Fibroblast of the aortic adventitia (primary cell): ENCODE results near the gene RNF151. TPM values are rescaled to one million over a fixed set of nuclear protein-coding genes. Genes with fewer than 3 reads are reported as not detected.
"Not testable (repeated sequence)": the region's sequence is repeated elsewhere in the genome, so short reads cannot be mapped to it uniquely, and the experiment has no call there.

ENCODE experiments used
- DNase-seq: peaks from one replicate; pipeline ENCODE4 v3.0.0-alpha.2; 2010; ENCODE audit warnings: low read depth
- H3K4me3 ChIP-seq: 2 replicates; pipeline ENCODE4 v1.5.1; 2011; ENCODE audit warnings: low read depth, mild to moderate bottlenecking, control low read depth, low read length, moderate library complexity
- total RNA-seq: library from RNA; depleted of rRNA; stranded (reverse); fragments of >200 nt; gene quantifications from 2 replicates; pipeline ENCODE4 v1.2.3, GENCODE V29; 2012; ENCODE audit warnings: low replicate concordance
- TF ChIP-seq, protein P1 (sequence below): IDR thresholded peaks from 2 replicates; pipeline ENCODE4 v1.5.1; 2011; ENCODE audit warnings: mild to moderate bottlenecking, low read length, control low read depth, inconsistent platforms; ENCODE audit not compliant: insufficient read depth

The RNF151 gene
- total RNA-seq, 1 donor = not detected

DNA sequence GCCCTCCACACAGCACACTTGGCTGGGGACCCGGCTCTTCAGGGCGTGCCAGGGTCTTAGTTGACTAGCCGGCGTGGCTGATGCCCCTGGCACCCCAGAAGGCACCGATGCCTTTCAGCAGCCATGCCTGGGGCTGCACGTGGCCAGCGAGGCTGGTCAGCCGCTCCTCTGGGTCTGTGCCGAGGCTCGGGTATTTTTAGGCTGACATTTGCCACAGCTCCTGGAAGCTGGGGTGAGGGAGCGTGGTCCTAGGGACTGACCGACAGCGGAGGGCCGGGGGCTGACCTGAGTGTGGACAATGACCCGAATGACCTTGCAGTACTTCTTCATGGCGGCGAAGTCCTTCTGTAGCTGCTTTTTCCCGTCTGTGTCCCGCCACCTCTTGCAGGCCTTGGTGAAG lies 16.1 kb upstream of the RNF151 start:
- TF ChIP-seq, protein P1, sequence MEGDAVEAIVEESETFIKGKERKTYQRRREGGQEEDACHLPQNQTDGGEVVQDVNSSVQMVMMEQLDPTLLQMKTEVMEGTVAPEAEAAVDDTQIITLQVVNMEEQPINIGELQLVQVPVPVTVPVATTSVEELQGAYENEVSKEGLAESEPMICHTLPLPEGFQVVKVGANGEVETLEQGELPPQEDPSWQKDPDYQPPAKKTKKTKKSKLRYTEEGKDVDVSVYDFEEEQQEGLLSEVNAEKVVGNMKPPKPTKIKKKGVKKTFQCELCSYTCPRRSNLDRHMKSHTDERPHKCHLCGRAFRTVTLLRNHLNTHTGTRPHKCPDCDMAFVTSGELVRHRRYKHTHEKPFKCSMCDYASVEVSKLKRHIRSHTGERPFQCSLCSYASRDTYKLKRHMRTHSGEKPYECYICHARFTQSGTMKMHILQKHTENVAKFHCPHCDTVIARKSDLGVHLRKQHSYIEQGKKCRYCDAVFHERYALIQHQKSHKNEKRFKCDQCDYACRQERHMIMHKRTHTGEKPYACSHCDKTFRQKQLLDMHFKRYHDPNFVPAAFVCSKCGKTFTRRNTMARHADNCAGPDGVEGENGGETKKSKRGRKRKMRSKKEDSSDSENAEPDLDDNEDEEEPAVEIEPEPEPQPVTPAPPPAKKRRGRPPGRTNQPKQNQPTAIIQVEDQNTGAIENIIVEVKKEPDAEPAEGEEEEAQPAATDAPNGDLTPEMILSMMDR = no peak
- no peak overlapping the region for H3K4me3 ChIP-seq
- DNase-seq = no peak

DNA sequence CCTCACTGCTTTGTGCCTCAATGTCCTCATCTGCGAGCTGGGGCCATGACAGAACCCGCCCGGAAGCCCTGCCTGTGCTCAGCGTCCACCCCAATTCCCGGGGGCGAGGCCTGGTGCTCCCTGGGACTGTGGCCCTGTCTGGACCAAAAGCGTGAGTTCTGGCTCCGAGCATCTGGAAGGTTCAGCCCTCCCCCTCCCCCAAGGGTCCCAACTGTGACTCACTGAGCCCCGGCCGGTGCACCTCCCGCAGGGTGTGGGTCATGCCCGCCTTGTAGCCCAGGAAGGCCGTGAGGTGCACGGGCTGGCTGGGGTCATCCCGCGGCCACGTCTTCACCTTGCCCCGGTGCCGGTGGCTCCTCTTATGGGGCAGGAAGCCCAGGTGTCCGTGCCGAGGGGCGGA lies 12.9 kb upstream of the RNF151 start:
- TF ChIP-seq, protein P1 = no peak
- no peak overlapping the region for H3K4me3 ChIP-seq
- no peak for DNase-seq

DNA sequence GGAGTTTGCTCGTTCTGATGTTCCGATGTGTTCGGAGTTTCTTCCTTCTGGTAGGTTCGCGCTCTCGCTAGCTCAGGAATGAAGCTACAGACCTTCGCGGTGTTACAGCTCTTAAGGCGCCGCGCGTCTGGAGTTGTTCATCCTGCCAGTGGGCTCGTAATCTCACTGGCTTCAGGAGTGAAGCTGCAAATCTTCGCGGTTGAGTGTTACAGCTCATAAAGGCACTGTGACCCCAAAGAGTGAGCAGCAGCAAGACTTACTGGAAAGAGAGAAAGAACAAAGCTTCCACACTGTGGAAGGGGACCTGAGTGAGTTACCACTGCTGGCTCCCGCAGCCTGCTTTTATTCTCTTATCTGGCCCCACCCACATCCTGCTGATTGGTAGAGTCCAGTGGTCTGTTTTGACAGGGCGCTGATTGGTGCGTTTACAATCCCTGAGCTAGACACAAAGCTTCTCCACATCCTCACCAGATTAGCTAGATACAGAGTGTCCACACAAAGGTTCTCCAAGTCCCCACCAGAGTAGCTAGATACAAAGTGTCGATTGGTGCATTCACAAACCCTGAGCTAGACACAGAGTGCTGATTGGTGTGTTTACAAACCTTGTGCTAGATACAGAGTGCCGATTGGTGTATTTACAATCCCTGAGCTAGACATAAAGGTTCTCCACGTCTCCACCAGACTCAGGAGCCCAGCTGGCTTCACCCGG lies 9.1 kb upstream of the RNF151 start:
- not testable (repeated sequence) for DNase-seq, H3K4me3 ChIP-seq

DNA sequence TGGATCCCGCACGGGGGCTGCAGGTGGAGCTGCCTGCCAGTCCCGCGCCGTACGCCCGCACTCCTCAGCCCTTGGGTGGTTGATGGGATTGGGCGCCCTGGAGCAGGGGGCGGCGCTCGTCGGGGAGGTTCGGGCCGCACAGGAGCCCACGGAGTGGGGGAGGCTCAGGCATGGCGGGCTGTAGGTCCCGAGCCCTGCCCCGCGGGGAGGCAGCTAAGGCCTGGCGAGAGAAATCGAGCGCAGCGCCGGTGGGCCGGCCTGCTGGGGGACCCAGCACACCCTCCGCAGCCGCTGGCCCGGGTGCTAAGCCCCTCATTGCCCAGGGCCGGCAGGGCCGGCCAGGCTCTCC lies 8.5 kb upstream of the RNF151 start:
- H3K4me3 ChIP-seq, DNase-seq: not testable (repeated sequence)

GRCh38 chr16:1958715-1959268 lies 7.9 kb upstream of the RNF151 start:
- H3K4me3 ChIP-seq = peak overlapping the region; percentile 37
- TF ChIP-seq, protein P1 = no peak
- DNase-seq = no peak

GRCh38 chr16:1959269-1960039 lies 7.2 kb upstream of the RNF151 start, which contains the start of gene NDUFB10:
TSS of gene NDUFB10 (plus strand) at chr16:1959538. CDS start at chr16:1959625, 87 bp downstream.
- DNase-seq = peak; percentile 89
- peak within 1 kb of the TSS; percentile 85 for H3K4me3 ChIP-seq
- TF ChIP-seq, protein P1 = peak; percentile 40

GRCh38 chr16:1960665-1961630 lies 5.7 kb upstream of the RNF151 start:
- DNase-seq = peak; percentile 43
- TF ChIP-seq, protein P1 = no peak
- peak overlapping the region; percentile 85 for H3K4me3 ChIP-seq
